ENCODE results near the gene OTX1.

Gene OTX1

DNA sequence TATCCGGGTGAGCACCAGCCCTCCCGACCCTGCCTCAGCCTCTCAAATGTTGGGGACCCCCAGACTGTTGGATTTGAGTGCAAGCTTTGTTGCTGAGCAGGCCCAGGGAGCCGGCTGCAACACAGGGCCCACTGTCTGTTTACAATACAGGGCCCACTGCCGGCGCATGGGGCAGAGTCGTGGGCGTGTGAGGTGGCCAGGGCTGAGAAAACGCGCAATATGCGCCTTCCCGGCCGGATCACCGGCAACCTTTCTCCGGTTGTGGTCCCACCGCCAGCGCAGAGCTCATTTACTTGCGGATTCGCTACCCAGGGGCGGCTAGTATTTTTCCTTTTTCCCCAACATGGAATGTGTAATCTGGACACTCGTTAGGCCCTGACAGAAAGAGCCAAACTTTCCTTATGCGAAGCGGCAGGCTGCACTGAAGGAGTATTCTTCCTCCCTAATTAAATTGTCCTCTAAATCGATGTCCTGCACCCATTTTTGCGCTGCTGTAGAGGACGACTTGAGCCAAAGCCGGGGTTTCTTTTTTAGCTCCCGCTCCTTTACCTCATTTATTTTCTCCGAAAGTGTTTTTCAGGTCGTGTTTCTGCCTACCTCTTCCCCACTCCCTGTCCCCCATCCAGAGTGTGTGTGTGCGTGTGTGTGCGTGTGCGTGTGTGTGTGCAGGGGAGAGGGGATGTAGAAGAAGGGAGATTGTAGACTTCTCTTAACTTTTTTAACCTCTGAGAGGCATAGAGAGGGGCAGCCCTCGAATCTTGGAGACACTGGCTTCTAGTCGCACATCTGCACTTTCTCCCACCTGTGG, 2.7 kb downstream of the OTX1 start:
- Histone ChIP-seq H3K4me1 (ENCODE audit: low read depth, poor library complexity, severe bottlenecking) (peaks cover 6% of the 10 kb centered on the region), H3K4me2 (no peak overlapping the region), H3K9ac (no peak overlapping the region), H3K27ac (no peak overlapping the region), H3K27me3 (ENCODE audit: insufficient read depth, low read depth) (no peaks in the 10 kb centered on the region), H3K4me3 (IDR thresholded peaks at IDR 0.05; ENCODE audit: insufficient read depth, low read depth, low read length) (no peak overlapping the region), H4K20me1 (ENCODE audit: insufficient read depth) (no peaks in the 10 kb centered on the region), H3K36me3 (ENCODE audit: insufficient read depth) (no peaks in the 10 kb centered on the region), H2AFZ (ENCODE audit: low read depth) (no peak overlapping the region), H3K79me2 (ENCODE audit: insufficient read depth, low read depth) (no peaks in the 10 kb centered on the region)
- TF ChIP-seq, protein P1, sequence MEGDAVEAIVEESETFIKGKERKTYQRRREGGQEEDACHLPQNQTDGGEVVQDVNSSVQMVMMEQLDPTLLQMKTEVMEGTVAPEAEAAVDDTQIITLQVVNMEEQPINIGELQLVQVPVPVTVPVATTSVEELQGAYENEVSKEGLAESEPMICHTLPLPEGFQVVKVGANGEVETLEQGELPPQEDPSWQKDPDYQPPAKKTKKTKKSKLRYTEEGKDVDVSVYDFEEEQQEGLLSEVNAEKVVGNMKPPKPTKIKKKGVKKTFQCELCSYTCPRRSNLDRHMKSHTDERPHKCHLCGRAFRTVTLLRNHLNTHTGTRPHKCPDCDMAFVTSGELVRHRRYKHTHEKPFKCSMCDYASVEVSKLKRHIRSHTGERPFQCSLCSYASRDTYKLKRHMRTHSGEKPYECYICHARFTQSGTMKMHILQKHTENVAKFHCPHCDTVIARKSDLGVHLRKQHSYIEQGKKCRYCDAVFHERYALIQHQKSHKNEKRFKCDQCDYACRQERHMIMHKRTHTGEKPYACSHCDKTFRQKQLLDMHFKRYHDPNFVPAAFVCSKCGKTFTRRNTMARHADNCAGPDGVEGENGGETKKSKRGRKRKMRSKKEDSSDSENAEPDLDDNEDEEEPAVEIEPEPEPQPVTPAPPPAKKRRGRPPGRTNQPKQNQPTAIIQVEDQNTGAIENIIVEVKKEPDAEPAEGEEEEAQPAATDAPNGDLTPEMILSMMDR (conservative IDR thresholded peaks at IDR 0.05; ENCODE audit: low read depth, low read length) = no peak

DNA sequence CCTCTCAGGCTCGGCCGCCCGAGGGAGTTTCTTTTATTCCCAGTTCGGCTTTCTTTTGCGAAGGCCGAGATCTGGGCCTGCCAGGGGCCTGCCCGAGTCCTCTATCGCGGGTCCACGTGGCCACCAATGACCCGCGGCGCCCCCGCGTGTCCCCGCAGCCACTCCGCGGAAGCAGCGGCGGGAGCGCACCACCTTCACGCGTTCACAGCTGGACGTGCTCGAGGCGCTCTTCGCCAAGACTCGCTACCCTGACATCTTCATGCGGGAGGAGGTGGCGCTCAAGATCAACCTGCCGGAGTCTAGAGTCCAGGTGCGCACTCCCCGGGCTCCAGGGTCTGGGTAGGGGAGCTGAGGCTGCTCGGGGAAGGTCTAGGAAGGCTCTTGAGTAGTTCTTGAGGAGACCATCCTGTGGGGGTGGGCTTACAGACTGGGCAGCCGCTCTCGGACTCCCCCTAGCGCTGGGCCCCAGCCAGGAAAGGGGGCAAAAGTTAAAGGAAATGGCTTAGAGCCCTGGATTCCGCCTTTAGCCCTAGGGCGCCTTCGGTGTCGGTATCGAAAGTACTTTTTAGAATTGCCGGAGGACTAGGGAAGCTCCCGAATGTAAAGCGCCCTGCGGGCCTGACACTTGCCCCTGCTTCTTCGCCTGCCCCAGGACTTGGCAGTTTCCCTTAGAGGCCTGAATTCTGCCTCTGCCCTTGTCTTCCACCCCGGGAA, 3.4 kb downstream of the OTX1 start:
- Histone ChIP-seq H3K36me3 (ENCODE audit: insufficient read depth) (no peaks in the 10 kb centered on the region), H3K4me3 (IDR thresholded peaks at IDR 0.05; ENCODE audit: insufficient read depth, low read depth, low read length) (no peak overlapping the region), H3K4me2 (no peak overlapping the region), H4K20me1 (ENCODE audit: insufficient read depth) (no peaks in the 10 kb centered on the region), H3K79me2 (ENCODE audit: insufficient read depth, low read depth) (no peaks in the 10 kb centered on the region), H3K27me3 (ENCODE audit: insufficient read depth, low read depth) (no peaks in the 10 kb centered on the region), H3K9ac (no peak overlapping the region), H3K4me1 (ENCODE audit: low read depth, poor library complexity, severe bottlenecking) (peaks cover 5% of the 10 kb centered on the region), H3K27ac (no peak overlapping the region), H2AFZ (ENCODE audit: low read depth) (no peak overlapping the region)
- TF ChIP-seq, protein P1 (conservative IDR thresholded peaks at IDR 0.05; ENCODE audit: low read depth, low read length) = no peak

DNA sequence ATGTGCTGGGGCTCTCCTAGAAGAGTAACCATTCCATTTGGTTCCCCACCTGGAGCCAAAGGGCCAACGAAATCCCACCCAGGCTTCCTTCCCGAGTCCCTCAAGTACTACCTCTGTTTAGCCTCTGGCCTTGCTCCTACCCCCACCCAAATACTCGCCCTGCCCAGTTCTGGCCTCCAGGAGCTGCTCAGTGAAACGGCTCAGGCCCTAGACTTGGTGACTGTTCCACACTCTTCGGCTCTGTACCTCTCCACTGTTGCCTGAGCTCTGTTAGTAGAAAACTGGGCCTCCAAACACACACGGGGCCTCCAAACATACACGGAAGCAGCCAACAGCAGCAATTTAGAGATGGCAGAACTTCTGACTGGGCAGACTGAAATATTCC, 4.2 kb downstream of the OTX1 start:
- no peaks in the 10 kb centered on the region for H3K4me1 ChIP-seq (ENCODE audit: low read depth, poor library complexity, severe bottlenecking)
- no peaks in the 10 kb centered on the region for H4K20me1 ChIP-seq (ENCODE audit: insufficient read depth)
- H3K79me2 ChIP-seq (ENCODE audit: insufficient read depth, low read depth) = no peaks in the 10 kb centered on the region
- TF ChIP-seq, protein P1 (conservative IDR thresholded peaks at IDR 0.05; ENCODE audit: low read depth, low read length) = no peak
- no peak overlapping the region for H3K4me2 ChIP-seq
- no peak overlapping the region for H3K9ac ChIP-seq
- H3K36me3 ChIP-seq (ENCODE audit: insufficient read depth) = no peaks in the 10 kb centered on the region
- no peak overlapping the region for H3K27ac ChIP-seq
- H3K27me3 ChIP-seq (ENCODE audit: insufficient read depth, low read depth) = no peaks in the 10 kb centered on the region
- no peak overlapping the region for H3K4me3 ChIP-seq (IDR thresholded peaks at IDR 0.05; ENCODE audit: insufficient read depth, low read depth, low read length)
- H2AFZ ChIP-seq (ENCODE audit: low read depth) = no peak overlapping the region

DNA sequence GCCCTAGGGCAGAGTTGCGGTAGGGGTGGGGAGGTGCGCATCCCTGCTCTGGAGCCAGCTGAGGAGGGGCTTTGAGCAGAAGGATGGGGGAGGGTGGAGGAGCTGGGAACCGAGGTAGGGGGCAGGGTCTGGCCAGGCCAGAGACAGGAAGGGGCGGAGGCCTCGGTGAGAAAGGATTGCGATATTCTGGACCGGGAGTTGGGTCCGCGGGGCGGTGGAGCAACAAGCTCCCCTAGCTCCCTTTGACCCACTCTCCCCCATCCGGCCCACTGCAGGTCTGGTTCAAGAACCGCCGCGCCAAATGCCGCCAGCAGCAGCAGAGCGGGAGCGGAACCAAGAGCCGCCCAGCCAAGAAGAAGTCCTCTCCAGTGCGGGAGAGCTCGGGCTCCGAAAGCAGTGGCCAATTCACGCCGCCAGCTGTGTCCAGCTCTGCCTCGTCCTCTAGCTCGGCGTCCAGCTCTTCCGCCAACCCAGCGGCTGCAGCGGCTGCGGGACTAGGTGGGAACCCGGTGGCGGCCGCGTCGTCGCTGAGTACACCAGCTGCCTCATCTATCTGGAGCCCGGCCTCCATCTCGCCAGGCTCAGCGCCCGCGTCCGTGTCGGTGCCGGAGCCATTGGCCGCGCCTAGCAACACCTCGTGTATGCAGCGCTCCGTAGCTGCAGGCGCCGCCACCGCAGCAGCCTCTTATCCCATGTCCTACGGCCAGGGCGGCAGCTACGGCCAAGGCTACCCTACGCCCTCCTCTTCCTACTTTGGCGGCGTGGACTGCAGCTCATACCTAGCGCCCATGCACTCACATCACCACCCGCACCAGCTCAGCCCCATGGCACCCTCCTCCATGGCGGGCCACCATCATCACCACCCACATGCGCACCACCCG, 4.8 kb downstream of the OTX1 start:
- Histone ChIP-seq H3K4me2 (no peak overlapping the region), H3K4me3 (IDR thresholded peaks at IDR 0.05; ENCODE audit: insufficient read depth, low read depth, low read length) (no peak overlapping the region), H3K27me3 (ENCODE audit: insufficient read depth, low read depth) (no peaks in the 10 kb centered on the region), H4K20me1 (ENCODE audit: insufficient read depth) (no peaks in the 10 kb centered on the region), H3K36me3 (ENCODE audit: insufficient read depth) (no peaks in the 10 kb centered on the region), H2AFZ (ENCODE audit: low read depth) (no peak overlapping the region), H3K27ac (no peak overlapping the region), H3K79me2 (ENCODE audit: insufficient read depth, low read depth) (no peaks in the 10 kb centered on the region), H3K4me1 (ENCODE audit: low read depth, poor library complexity, severe bottlenecking) (no peaks in the 10 kb centered on the region), H3K9ac (no peak overlapping the region)
- TF ChIP-seq, protein P1 (conservative IDR thresholded peaks at IDR 0.05; ENCODE audit: low read depth, low read length) = no peak

Data from KMS-11 (cell line).